ENCODE measurements around the gene SPRED3.

The SPRED3 gene

DNA sequence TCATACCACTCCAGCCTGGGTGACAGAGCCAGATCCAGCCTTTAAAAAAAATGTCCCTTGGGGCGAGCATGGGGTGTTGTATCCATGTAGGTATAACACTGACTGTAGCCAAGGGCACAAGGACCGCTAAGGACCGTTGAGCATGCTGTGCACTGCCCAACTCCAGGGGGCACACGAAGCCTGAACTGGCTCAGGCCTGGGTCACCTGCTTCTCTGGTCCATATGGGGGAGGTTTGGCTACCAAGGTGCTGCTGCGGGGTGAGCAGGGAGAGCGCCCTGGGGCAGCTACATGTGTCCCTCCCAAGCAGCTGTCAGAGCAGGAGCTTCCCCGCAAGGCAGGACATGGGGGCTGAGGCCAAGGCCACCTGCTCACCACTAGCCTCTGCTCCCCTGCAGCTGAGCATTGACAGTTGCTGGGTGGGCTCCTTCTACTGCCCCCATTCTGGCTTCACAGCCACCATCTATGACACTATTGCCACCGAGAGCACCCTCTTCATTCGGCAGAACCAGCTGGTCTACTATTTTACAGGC lies 36.6 kb upstream of the SPRED3 start:
- Histone ChIP-seq H3K4me1 (ENCODE audit: control insufficient read depth in 1 of 2, insufficient read depth in 1 of 2, low read depth in 1 of 2, low read length in 1 of 2) (no peaks in the 10 kb centered on the region), H3K4me3 (ENCODE audit: low read depth in 1 of 2, low read length in 1 of 2) (no peak overlapping the region), H3K27ac (no peak overlapping the region), H3K27me3 (peaks cover 11% of the 10 kb centered on the region), H3K36me3 (no peaks in the 10 kb centered on the region), H3K9me3 (no peaks in the 10 kb centered on the region)
- TF ChIP-seq CTCF (IDR thresholded peaks at IDR 0.05): no peak

GRCh38 chr19:38352611-38353010 lies 35.9 kb upstream of the SPRED3 start:
- no peaks in the 10 kb centered on the region for H3K4me1 ChIP-seq (ENCODE audit: control insufficient read depth in 1 of 2, insufficient read depth in 1 of 2, low read depth in 1 of 2, low read length in 1 of 2)
- no peak overlapping the region for H3K4me3 ChIP-seq (ENCODE audit: low read depth in 1 of 2, low read length in 1 of 2)
- no peaks in the 10 kb centered on the region for H3K36me3 ChIP-seq
- TF ChIP-seq CTCF (IDR thresholded peaks at IDR 0.05): no peak
- no peak overlapping the region for H3K27ac ChIP-seq
- H3K9me3 ChIP-seq: no peaks in the 10 kb centered on the region
- H3K27me3 ChIP-seq: peaks cover 15% of the 10 kb centered on the region

GRCh38 chr19:38355728-38356725 lies 32.5 kb upstream of the SPRED3 start:
- peaks cover 49% of the 10 kb centered on the region for H3K27me3 ChIP-seq
- H3K9me3 ChIP-seq: no peaks in the 10 kb centered on the region
- H3K27ac ChIP-seq: no peak overlapping the region
- TF ChIP-seq CTCF (IDR thresholded peaks at IDR 0.05): no peak
- no peaks in the 10 kb centered on the region for H3K36me3 ChIP-seq
- H3K4me3 ChIP-seq (ENCODE audit: low read depth in 1 of 2, low read length in 1 of 2): no peak overlapping the region
- no peaks in the 10 kb centered on the region for H3K4me1 ChIP-seq (ENCODE audit: control insufficient read depth in 1 of 2, insufficient read depth in 1 of 2, low read depth in 1 of 2, low read length in 1 of 2)

GRCh38 chr19:38358071-38358470 lies 30.4 kb upstream of the SPRED3 start:
- Histone ChIP-seq H3K4me3 (ENCODE audit: low read depth in 1 of 2, low read length in 1 of 2) (no peak overlapping the region), H3K9me3 (no peaks in the 10 kb centered on the region), H3K27ac (no peak overlapping the region), H3K4me1 (ENCODE audit: control insufficient read depth in 1 of 2, insufficient read depth in 1 of 2, low read depth in 1 of 2, low read length in 1 of 2) (peaks cover 17% of the 10 kb centered on the region in 2 experiments), H3K36me3 (no peaks in the 10 kb centered on the region), H3K27me3 (peaks cover 70% of the 10 kb centered on the region)
- no peak for TF ChIP-seq CTCF (IDR thresholded peaks at IDR 0.05)

GRCh38 chr19:38359242-38360021 lies 29.1 kb upstream of the SPRED3 start:
- H3K4me1 ChIP-seq (ENCODE audit: control insufficient read depth in 1 of 2, insufficient read depth in 1 of 2, low read depth in 1 of 2, low read length in 1 of 2): peaks cover 17 to 18% of the 10 kb centered on the region in 2 experiments
- no peak overlapping the region for H3K4me3 ChIP-seq (ENCODE audit: low read depth in 1 of 2, low read length in 1 of 2)
- H3K27me3 ChIP-seq: peaks cover 79% of the 10 kb centered on the region
- TF ChIP-seq CTCF (IDR thresholded peaks at IDR 0.05): no peak
- H3K36me3 ChIP-seq: no peaks in the 10 kb centered on the region
- no peaks in the 10 kb centered on the region for H3K9me3 ChIP-seq
- no peak overlapping the region for H3K27ac ChIP-seq

Measured in neutrophil (primary cell).